GM19452 (cell line): ENCODE results near the gene TUG1.

ENCODE experiments used
- ATAC-seq: cut with Tn5 transposase; IDR thresholded peaks from one replicate; pipeline ENCODE4 v1.9.1; 2021; ENCODE audit not compliant: unreplicated experiment

Gene TUG1

GRCh38 chr22:30996462-30996861 lies 27.4 kb downstream of the TUG1 start:
- ATAC-seq = no peak

DNA sequence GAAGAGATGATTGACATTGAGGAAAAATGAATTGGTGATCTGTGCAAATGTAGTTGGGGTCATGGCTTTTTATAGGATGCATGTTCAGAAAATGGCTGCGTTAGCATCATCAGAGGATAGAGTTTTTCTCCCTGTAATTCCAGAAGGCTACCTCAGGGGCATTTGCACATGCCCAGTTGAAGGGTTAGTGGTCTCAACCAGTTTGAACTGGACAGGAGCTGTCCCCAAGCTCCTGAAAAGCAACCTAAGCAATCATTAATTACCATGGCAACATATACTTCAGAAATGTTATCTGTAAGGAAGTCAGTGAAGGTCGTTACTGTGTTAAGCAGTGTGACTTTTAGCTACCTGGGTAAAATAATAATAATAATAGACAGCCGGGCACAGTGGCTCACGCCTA lies 29.3 kb downstream of the TUG1 start:
- ATAC-seq = no peak

DNA sequence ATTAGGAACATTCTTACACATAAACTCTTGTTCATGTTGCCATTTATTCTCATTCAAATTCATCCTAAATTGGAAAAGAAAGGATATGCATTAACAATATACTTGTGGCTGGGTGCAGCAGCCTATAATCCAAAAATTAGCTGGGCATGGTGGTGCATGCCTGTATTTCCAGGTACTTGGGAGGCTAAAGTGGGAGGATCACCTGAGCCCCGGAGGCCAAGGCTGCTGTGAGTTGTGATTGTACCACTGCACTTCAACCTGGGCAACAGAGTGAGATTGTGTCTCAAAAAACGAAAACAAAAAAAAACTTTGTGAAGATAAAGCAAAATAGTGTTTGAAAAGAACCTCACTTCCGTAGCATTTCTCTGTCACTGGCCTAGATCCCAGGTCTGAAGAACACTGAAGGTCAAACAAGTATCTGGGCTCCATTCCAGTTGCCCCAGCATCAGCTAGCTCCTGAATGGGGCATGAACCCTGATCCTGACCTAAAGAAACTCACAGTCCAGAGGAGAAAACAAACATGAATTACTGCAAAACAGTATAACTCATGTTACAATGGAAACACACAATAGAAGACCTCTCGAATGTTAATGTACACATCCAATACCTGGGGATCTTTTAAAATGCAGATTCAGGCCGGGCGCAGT lies 32.2 kb downstream of the TUG1 start:
- no peak for ATAC-seq

DNA sequence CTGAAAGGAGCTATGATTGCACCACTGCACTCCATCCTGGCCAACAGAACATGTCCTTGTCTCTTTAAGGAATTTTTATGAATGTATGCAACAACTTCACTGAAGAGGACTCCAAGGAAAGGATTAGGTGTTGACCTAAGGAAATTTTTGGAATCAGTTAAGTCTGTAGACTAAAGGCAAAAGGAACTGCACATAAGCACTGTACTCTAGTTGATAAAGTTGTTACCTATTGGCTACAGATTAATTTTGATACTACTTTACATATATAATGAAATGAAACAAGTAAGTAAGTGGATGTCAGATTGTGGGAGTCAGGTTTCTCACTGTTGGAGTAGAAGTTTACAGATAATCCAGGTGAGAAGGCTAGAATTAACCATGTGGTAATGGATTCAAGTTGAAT lies 36.5 kb downstream of the TUG1 start:
- ATAC-seq = no peak

DNA sequence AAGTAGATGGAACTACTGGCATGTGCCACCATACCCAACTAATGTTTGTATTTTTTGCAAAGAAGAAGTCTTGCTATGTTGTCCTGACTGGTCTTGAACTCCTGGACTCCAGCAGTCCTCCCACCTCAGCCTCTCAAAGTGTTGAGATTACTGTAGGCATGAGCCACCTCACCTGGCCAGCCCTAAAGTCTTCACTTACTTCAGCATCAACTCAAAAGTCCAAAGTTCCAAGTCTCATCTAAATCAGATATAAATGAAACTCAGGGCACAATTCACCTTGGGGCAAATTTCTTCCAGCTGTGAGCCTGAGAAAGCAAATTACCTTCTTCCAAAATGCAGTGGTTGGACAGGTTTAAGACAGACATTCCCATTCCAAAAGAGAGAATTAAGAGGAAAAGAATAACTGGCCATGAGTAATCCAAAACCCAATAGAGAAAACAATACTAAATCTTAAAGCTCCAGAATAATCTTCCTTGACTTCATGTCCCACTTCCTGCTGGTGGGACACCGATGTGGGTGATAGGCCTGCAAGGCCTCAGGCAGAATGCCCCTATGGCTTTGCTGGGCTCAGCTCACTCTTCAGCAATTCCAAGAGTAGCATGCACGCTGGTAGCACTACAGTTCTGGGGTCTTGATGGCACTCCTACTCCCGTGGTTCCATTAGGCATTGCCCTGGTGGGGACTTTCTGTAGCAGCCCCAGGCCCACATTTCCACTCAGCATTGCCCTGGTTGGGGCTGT lies 50.3 kb downstream of the TUG1 start:
- no peak for ATAC-seq

- ATAC-seq = no peak
Measured at GRCh38 chr22:31020334-31020733, 51.3 kb downstream of the TUG1 start.

DNA sequence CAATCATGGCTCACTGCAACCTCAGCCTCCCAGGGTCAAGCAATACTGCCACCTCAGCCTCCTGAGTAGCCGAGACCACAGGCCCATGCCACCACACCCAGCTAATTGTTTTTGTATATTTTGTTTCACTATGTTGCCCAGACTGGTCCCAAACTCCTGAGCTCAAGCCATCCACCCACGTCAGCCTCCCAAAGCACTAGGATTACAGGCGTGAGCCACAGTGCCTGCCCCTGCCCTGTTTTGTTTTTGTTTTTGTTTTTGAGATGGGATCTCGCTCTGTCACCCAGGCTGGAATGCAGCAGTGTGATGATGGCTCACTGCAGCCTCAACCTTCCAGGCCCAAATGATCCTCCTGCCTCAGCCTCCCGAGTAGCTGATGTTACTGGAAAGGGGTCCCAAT lies 53.5 kb downstream of the TUG1 start:
- no peak for ATAC-seq
